AG04449 (cell line): ENCODE data around the gene RNF220.
A peak's percentile ranks its signal among the peaks of the same experiment; 100 is the strongest.

ENCODE experiments used
- CTCF ChIA-PET: fragments of 350-600 bp; formaldehyde crosslinking; extraction: SDS; loops from one replicate; lab custom pipeline; 2021; ENCODE audit warnings: antibody characterized with exemption; lab: Yijun Ruan, JAX
- POLR2A ChIA-PET: fragments of 400-600, 350-600 bp; formaldehyde crosslinking; extraction: SDS; loops from one replicate; lab custom pipeline; 2020; ENCODE audit warnings: antibody characterized with exemption, inconsistent platforms; lab: Yijun Ruan, JAX
- DNase-seq: peaks from one replicate; pipeline ENCODE4 v3.0.0-alpha.2; 2010; ENCODE audit warnings: low read depth, low spot score
- H3K4me3 ChIP-seq: 2 replicates; pipeline ENCODE4 v1.5.1; 2011; ENCODE audit warnings: low read depth, mild to moderate bottlenecking, control low read depth, low read length
- CTCF ChIP-seq: IDR thresholded peaks from one replicate; pipeline ENCODE4 v1.5.1; 2011; ENCODE audit warnings: mild to moderate bottlenecking, moderate library complexity, low read length, control low read depth, inconsistent platforms; ENCODE audit not compliant: insufficient read depth; ENCODE audit errors: missing control alignments

The RNF220 gene

GRCh38 chr1:44405031-44405797, at the start of gene RNF220:
TSS of gene RNF220 (plus strand) at chr1:44405255.
- H3K4me3 ChIP-seq = peak within 1 kb of the TSS; percentile 46
- peak; percentile 16 for DNase-seq
- ChIA-PET CTCF (interaction anchor here (1.3 kb wide), 1 partner anchor 248 kb away, joined by 4 read pairs; no protein-coding TSS in a partner anchor), POLR2A (no interaction called here)
- TF ChIP-seq CTCF = no peak

- no peak for DNase-seq
- H3K4me3 ChIP-seq = peak overlapping the region; percentile 30
- TF ChIP-seq CTCF = no peak
- ChIA-PET POLR2A (interaction anchor here (1.5 kb wide), 1 partner anchor 27 kb away, joined by 4 read pairs; no protein-coding TSS in a partner anchor), CTCF (interaction anchor here (0.7 to 1.5 kb wide), 3 partner anchors 11 to 351 kb away, joined by 3 to 7 read pairs (median 3); no protein-coding TSS in a partner anchor)
These were observed 49.3 kb upstream of the RNF220 start for GRCh38 chr1:44355582-44356305.

GRCh38 chr1:44357710-44358109, 47.3 kb upstream of the RNF220 start:
- TF ChIP-seq CTCF = no peak
- no peak overlapping the region for H3K4me3 ChIP-seq
- POLR2A ChIA-PET = no interaction called here
- no peak for DNase-seq
- CTCF ChIA-PET = interaction anchor here (1.2 kb wide), 1 partner anchor 33 kb away, joined by 3 read pairs; no protein-coding TSS in a partner anchor

GRCh38 chr1:44359234-44359935, 45.7 kb upstream of the RNF220 start:
- POLR2A ChIA-PET = no interaction called here
- CTCF ChIA-PET = interaction anchor here (0.9 to 1.1 kb wide), 3 partner anchors 18 to 236 kb away, joined by 3 to 6 read pairs (median 3); no protein-coding TSS in a partner anchor
- DNase-seq = no peak

GRCh38 chr1:44361478-44361877, 43.6 kb upstream of the RNF220 start:
- ChIA-PET POLR2A (no interaction called here), CTCF (interaction anchor here (0.7 to 2.3 kb wide), 3 partner anchors 15 to 21 kb away, joined by 3 to 7 read pairs (median 6); no protein-coding TSS in a partner anchor)
- DNase-seq = no peak
- no peak overlapping the region for H3K4me3 ChIP-seq
- TF ChIP-seq CTCF = peak; percentile 1

More at GRCh38 chr1:44359234-44359935, 45.7 kb upstream of the RNF220 start:
- H3K4me3 ChIP-seq = no peak overlapping the region
- no peak for TF ChIP-seq CTCF
